ENCODE data around the gene HNRNPAB. TPM values are rescaled to one million over a fixed set of nuclear protein-coding genes. Genes with fewer than 3 reads are reported as not detected.
"Not testable (repeated sequence)": the region's sequence is repeated elsewhere in the genome, so short reads cannot be mapped to it uniquely, and the experiment has no call there.

The HNRNPAB gene
- total RNA-seq, 2 experiments from 2014 or later = 183 to 198 TPM

GRCh38 chr5:178186427-178186826, 17.9 kb upstream of the HNRNPAB start:
- POLR2A ChIA-PET = interaction anchor here (1.2 kb wide), 1 partner anchor 18 kb away, joined by 5 read pairs; the partner anchor contains the start of gene HNRNPAB
- Mint-ChIP-seq H3K9me3 (no peaks in the 10 kb centered on the region), H3K4me1 (peaks cover 8% of the 10 kb centered on the region), H3K27me3 (peaks cover 16% of the 10 kb centered on the region), H3K4me3 (no peak overlapping the region), H3K36me3 (no peaks in the 10 kb centered on the region), H3K27ac (no peak overlapping the region)
- DNase-seq = no peak
- ATAC-seq (ENCODE audit: low read depth) = no peak

- DNase-seq (no peak), ATAC-seq (ENCODE audit: low read depth) (no peak)
- Mint-ChIP-seq H3K4me3 (no peak within 1 kb of the TSS), H3K4me1 (peaks cover 6% of the 10 kb centered on the region), H3K27ac (no peak within 1 kb of the TSS), H3K27me3 (peaks cover 17% of the 10 kb centered on the region), H3K9me3 (no peaks in the 10 kb centered on the region), H3K36me3 (no peaks in the 10 kb centered on the region)
- POLR2A ChIA-PET = no interaction called here
Observed at GRCh38 chr5:178187014-178187413, 17.3 kb upstream of the HNRNPAB start, which contains the start of gene GMCL2. Gene GMCL2 (minus strand): TSS chr5:178187371. CDS start chr5:178187299, 72 bp downstream.

GRCh38 chr5:178189433-178189832, 14.9 kb upstream of the HNRNPAB start:
- Mint-ChIP-seq H3K4me1 (peaks cover 15% of the 10 kb centered on the region), H3K4me3 (no peak overlapping the region), H3K27me3 (peaks cover 24% of the 10 kb centered on the region), H3K9me3 (no peaks in the 10 kb centered on the region), H3K27ac (no peak overlapping the region), H3K36me3 (peaks cover 4% of the 10 kb centered on the region)
- no peak for ATAC-seq (ENCODE audit: low read depth)
- POLR2A ChIA-PET = interaction anchor here (0.7 to 1.2 kb wide), 2 partner anchors 15 to 1850 kb away, joined by 3 to 5 read pairs; partner anchors contain the start of gene HNRNPAB
- DNase-seq = no peak

- ATAC-seq (ENCODE audit: low read depth) (no peak), DNase-seq (no peak)
- H3K27ac Mint-ChIP-seq = no peak overlapping the region
- peaks cover 16% of the 10 kb centered on the region for H3K4me1 Mint-ChIP-seq
- POLR2A ChIA-PET = no interaction called here
- H3K4me3 Mint-ChIP-seq = no peak overlapping the region
- H3K9me3 Mint-ChIP-seq = no peaks in the 10 kb centered on the region
- H3K27me3 Mint-ChIP-seq = peaks cover 30% of the 10 kb centered on the region
- peaks cover 4% of the 10 kb centered on the region for H3K36me3 Mint-ChIP-seq
Observed at GRCh38 chr5:178191661-178192060, 12.7 kb upstream of the HNRNPAB start.

- Mint-ChIP-seq H3K4me3 (no peak overlapping the region), H3K27ac (no peak overlapping the region), H3K27me3 (peaks cover 30% of the 10 kb centered on the region), H3K9me3 (no peaks in the 10 kb centered on the region), H3K4me1 (peaks cover 16% of the 10 kb centered on the region), H3K36me3 (peaks cover 4% of the 10 kb centered on the region)
- POLR2A ChIA-PET = no interaction called here
- DNase-seq (no peak), ATAC-seq (ENCODE audit: low read depth) (no peak)
Observed at GRCh38 chr5:178192244-178192643, 12.1 kb upstream of the HNRNPAB start.

GRCh38 chr5:178192787-178193186, 11.5 kb upstream of the HNRNPAB start:
- Mint-ChIP-seq H3K27ac (no peak overlapping the region), H3K4me3 (no peak overlapping the region), H3K4me1 (peaks cover 16% of the 10 kb centered on the region), H3K9me3 (no peaks in the 10 kb centered on the region), H3K27me3 (peaks cover 30% of the 10 kb centered on the region), H3K36me3 (peaks cover 4% of the 10 kb centered on the region)
- no peak for DNase-seq
- no peak for ATAC-seq (ENCODE audit: low read depth)
- POLR2A ChIA-PET = no interaction called here

GRCh38 chr5:178193251-178193809, 11.0 kb upstream of the HNRNPAB start:
- peaks cover 4% of the 10 kb centered on the region for H3K36me3 Mint-ChIP-seq
- peaks cover 30% of the 10 kb centered on the region for H3K27me3 Mint-ChIP-seq
- ATAC-seq (ENCODE audit: low read depth) = no peak
- H3K9me3 Mint-ChIP-seq = no peaks in the 10 kb centered on the region
- peak overlapping the region; percentile 22 for H3K27ac Mint-ChIP-seq
- H3K4me3 Mint-ChIP-seq = peak overlapping the region; percentile 25
- no peak for DNase-seq
- H3K4me1 Mint-ChIP-seq = peaks cover 16% of the 10 kb centered on the region
- POLR2A ChIA-PET = interaction anchor here (0.7 to 1.4 kb wide), 2 partner anchors 11 kb away, joined by 3 to 9 read pairs; partner anchors contain the start of gene HNRNPAB

- Mint-ChIP-seq H3K27ac (no peak overlapping the region), H3K4me1 (peaks cover 16% of the 10 kb centered on the region), H3K9me3 (no peaks in the 10 kb centered on the region), H3K36me3 (peaks cover 4% of the 10 kb centered on the region), H3K27me3 (peaks cover 26% of the 10 kb centered on the region), H3K4me3 (peak overlapping the region; percentile 18)
- ATAC-seq (ENCODE audit: low read depth) = peak; percentile 75
- DNase-seq = no peak
- POLR2A ChIA-PET = interaction anchor here (0.7 to 1.4 kb wide), 2 partner anchors 10 to 11 kb away, joined by 3 to 9 read pairs; partner anchors contain the start of gene HNRNPAB
Observed at GRCh38 chr5:178194026-178194425, 10.3 kb upstream of the HNRNPAB start.

- H3K9me3 Mint-ChIP-seq = no peaks in the 10 kb centered on the region
- H3K36me3 Mint-ChIP-seq = peaks cover 4% of the 10 kb centered on the region
- peaks cover 16% of the 10 kb centered on the region for H3K4me1 Mint-ChIP-seq
- POLR2A ChIA-PET = interaction anchor here (0.7 kb wide), 1 partner anchor 8 kb away, joined by 3 read pairs; the partner anchor contains the start of gene HNRNPAB
- H3K27me3 Mint-ChIP-seq = peaks cover 16% of the 10 kb centered on the region
- DNase-seq (no peak), ATAC-seq (ENCODE audit: low read depth) (no peak)
- no peak overlapping the region for H3K27ac Mint-ChIP-seq
- H3K4me3 Mint-ChIP-seq = no peak overlapping the region
Observed at GRCh38 chr5:178196281-178196812, 8.0 kb upstream of the HNRNPAB start.

- Mint-ChIP-seq H3K4me3 (no peak overlapping the region), H3K36me3 (peaks cover 4% of the 10 kb centered on the region), H3K9me3 (no peaks in the 10 kb centered on the region), H3K4me1 (peaks cover 21% of the 10 kb centered on the region), H3K27me3 (peaks cover 13% of the 10 kb centered on the region), H3K27ac (no peak overlapping the region)
- no peak for DNase-seq
- POLR2A ChIA-PET = interaction anchor here (0.5 to 1.1 kb wide), 2 partner anchors 17 to 1515 kb away, joined by 3 read pairs; no protein-coding TSS in a partner anchor
- no peak for ATAC-seq (ENCODE audit: low read depth)
Observed at GRCh38 chr5:178196986-178197385, 7.3 kb upstream of the HNRNPAB start.

- peaks cover 11% of the 10 kb centered on the region for H3K27me3 Mint-ChIP-seq
- ATAC-seq (ENCODE audit: low read depth); H3K27ac Mint-ChIP-seq; H3K4me3 Mint-ChIP-seq; DNase-seq; POLR2A ChIA-PET; H3K36me3 Mint-ChIP-seq; H3K9me3 Mint-ChIP-seq: not testable (repeated sequence)
- H3K4me1 Mint-ChIP-seq = peaks cover 19% of the 10 kb centered on the region
Observed at GRCh38 chr5:178198151-178198550, 6.2 kb upstream of the HNRNPAB start.

- no peak overlapping the region for H3K27ac Mint-ChIP-seq
- H3K27me3 Mint-ChIP-seq = peaks cover 6% of the 10 kb centered on the region
Observed at GRCh38 chr5:178198706-178199105, 5.6 kb upstream of the HNRNPAB start.

GRCh38 chr5:178199581-178200434, 4.5 kb upstream of the HNRNPAB start:
- no peak for ATAC-seq (ENCODE audit: low read depth)
- Mint-ChIP-seq H3K4me1 (peaks cover 9% of the 10 kb centered on the region), H3K4me3 (no peak overlapping the region), H3K9me3 (no peaks in the 10 kb centered on the region), H3K27ac (no peak overlapping the region), H3K27me3 (peaks cover 5% of the 10 kb centered on the region), H3K36me3 (peaks cover 2% of the 10 kb centered on the region)
- no peak for DNase-seq
- POLR2A ChIA-PET = no interaction called here

More at GRCh38 chr5:178198706-178199105, 5.6 kb upstream of the HNRNPAB start:
- no peak overlapping the region for H3K4me3 Mint-ChIP-seq
- POLR2A ChIA-PET = no interaction called here
- no peaks in the 10 kb centered on the region for H3K36me3 Mint-ChIP-seq
- DNase-seq (no peak), ATAC-seq (ENCODE audit: low read depth) (no peak)
- peaks cover 15% of the 10 kb centered on the region for H3K4me1 Mint-ChIP-seq
- no peaks in the 10 kb centered on the region for H3K9me3 Mint-ChIP-seq

All from activated naive CD8-positive, alpha-beta T cell treated with anti-CD3 and anti-CD28 coated beads, Interleukin-2, amount 10 ng/mL, durations not matched to agents 7 days and 5 days (primary cell).